Ovary (tissue), 9 donors: ENCODE measurements around the gene SREBF2. TPM values are rescaled to one million over a fixed set of nuclear protein-coding genes. Genes with fewer than 3 reads are reported as not detected.
"Not testable (repeated sequence)": the region's sequence is repeated elsewhere in the genome, so short reads cannot be mapped to it uniquely, and the experiment has no call there.

Experiments
- DNase-seq, 5 donors: peaks; one replicate each; pipeline ENCODE4 v3.0.0-alpha.2; 2019 to 2020
- H3K27ac ChIP-seq, 2 donors: fragments of 200-600 bp; one replicate each; pipeline versions ENCODE4 v1.5.1 to v1.8.0; 2019 to 2022
- H3K27me3 ChIP-seq: fragments of 200-600 bp; one replicate; pipeline ENCODE4 v1.8.0; 2022
- H3K36me3 ChIP-seq: fragments of 200-600 bp; sonication (generic); one replicate; pipeline ENCODE4 v1.5.1; 2019
- H3K4me1 ChIP-seq: one replicate; pipeline ENCODE4 v1.8.1; 2013; ENCODE audit warnings: mild to moderate bottlenecking, moderate library complexity; ENCODE audit not compliant: insufficient read depth
- H3K4me3 ChIP-seq: fragments of 200-600 bp; sonication (generic); one replicate; pipeline ENCODE4 v1.5.1; 2017
- H3K9me3 ChIP-seq, 2 donors: fragments of 200-600 bp in 1 of 2; sonication (generic) in 1 of 2; one replicate each; pipeline versions ENCODE4 v1.5.1 to v1.8.1; 2013 to 2019; ENCODE audit warnings: mild to moderate bottlenecking in 1 of 2, moderate library complexity in 1 of 2
- CTCF ChIP-seq, 3 donors: fragments of 450-650 bp in 2 of 3; fragments of 200-600 bp in 1 of 3; IDR thresholded peaks; one replicate each; pipeline versions ENCODE4 v1.5.1 to v1.8.0; 2016 to 2022; ENCODE audit warnings: antibody characterized with exemption in 3 of 3, mild to moderate bottlenecking in 1 of 3
- EP300 ChIP-seq: sonication (generic); formaldehyde crosslinking; IDR thresholded peaks from one replicate; pipeline ENCODE4 v1.6.1; 2017; ENCODE audit warnings: antibody characterized with exemption
- POLR2A ChIP-seq: fragments of 450-650 bp; IDR thresholded peaks from one replicate; pipeline ENCODE4 v1.6.1; 2017; ENCODE audit warnings: antibody characterized with exemption, mild to moderate bottlenecking, moderate library complexity
- WGBS, 3 donors: extraction: QIAGEN DNeasy Blood & Tissue Kit in 1 of 3; methylation state at CpG; one replicate each; pipeline versions ENCODE4 v1.1.5 to v1.1.7; 2013 to 2017; 5-methylcytosine and 5-hydroxymethylcytosine counted together
- intact Hi-C, 4 donors: fragments of 100-400 bp; cut with DNase I; formaldehyde crosslinking; loops; one replicate each; pipeline versions ENCODE4 v1.11.0 to v1.15.1; 2022 to 2023
- polyA plus RNA-seq, 2 donors: library from polyadenylated mRNA; stranded (reverse); fragments of 200-250 nt in 1 of 2; fragments of 350-450 nt in 1 of 2; fragmentation: Illumina TruSeq in 1 of 2; extraction: RNeasy Lipid Tissue Mini Kit (QIAGEN cat#74804) in 1 of 2; gene quantifications; one replicate each; pipeline ENCODE4 v1.2.3, GENCODE V29; 2013 to 2014
- total RNA-seq, 7 donors: library from RNA; depleted of rRNA in 2 of 7; stranded (reverse); fragments of >200 nt in 2 of 7; fragmentation: NEBNext Ultra II Directional in 3 of 7; extraction: Animal tissue kit (Norgen Biotek cat#: 25700) in 3 of 7; gene quantifications; one replicate each; pipeline versions ENCODE4 v1.1.0 to v1.2.4, GENCODE V29; 2016 to 2023
- donor health status: DM: no; HTN: no; CAD: no; lungs with moderate emphysema.
- donor health status: DM: no; HTN: no; CAD: no.
- donor health status: Bipolar disorder and iron deficiency.
- donor health status: DM: yes; HTN: yes; CAD: no.
- donor health status: DM: no; HTN: no; CAD: no.
- donor health status: DM: yes; HTN: yes; CAD: no.

Gene SREBF2
- total and polyA plus RNA-seq, 9 donors, result 29.2 to 215 (median 74.1) TPM

DNA sequence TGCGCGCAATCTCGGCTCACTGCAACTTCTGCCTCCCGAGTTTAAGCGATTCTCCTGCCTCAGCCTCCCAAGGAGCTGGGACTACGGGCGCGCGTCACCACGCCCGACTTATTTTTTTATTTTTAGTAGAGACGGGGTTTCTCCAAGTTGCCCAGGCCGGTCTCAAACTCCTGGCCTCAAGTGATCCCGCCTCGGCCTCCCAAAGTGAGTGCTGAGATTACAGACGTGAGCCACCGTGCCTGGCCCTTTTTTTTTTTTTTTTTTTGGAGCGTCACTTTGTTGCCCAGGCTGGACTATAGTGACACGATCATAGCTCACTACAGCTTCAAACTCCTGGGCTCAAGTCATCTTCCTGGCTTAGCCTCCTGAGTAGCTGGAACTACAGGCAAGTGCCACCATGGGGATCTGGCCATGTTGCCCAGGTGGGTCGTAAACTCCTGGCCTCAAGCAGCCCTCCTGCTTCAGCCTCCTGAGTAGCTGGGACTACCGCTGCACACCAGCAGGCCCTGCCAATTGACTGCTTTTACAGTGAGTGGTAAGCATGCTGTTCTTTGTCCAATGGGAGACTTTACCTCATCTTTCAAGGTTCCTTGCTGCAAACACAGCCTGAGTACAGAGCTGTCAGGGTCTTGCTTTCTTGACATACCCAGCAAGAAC lies 114.6 kb downstream of the SREBF2 start:
- TF ChIP-seq CTCF (IDR thresholded peaks at IDR 0.05) (no peak), EP300 (no peak)
- Histone ChIP-seq H3K4me1 (peaks cover 4% of the 10 kb centered on the region), H3K36me3 (no peaks in the 10 kb centered on the region), H3K27ac (no peak overlapping the region), H3K27me3 (no peaks in the 10 kb centered on the region), H3K4me3 (peak overlapping the region; percentile 76), H3K9me3 (no peaks in the 10 kb centered on the region)
- intact Hi-C loops, result loop anchor here in 2 of 4 donors (10.0 kb wide), 1 partner anchor 123 kb away; no protein-coding TSS in a partner anchor
- 64 to 75% (median 69%) methylated on average over 21 of the region's 21 CpGs for WGBS, 3 donors
- peak in 1 of 5 donors; percentile 37 for DNase-seq

GRCh38 chr22:41948142-41948541 lies 115.2 kb downstream of the SREBF2 start:
- H3K9me3 ChIP-seq, result no peaks in the 10 kb centered on the region
- H3K27ac ChIP-seq, result no peak overlapping the region
- no peak for DNase-seq
- no peaks in the 10 kb centered on the region for H3K27me3 ChIP-seq
- TF ChIP-seq CTCF (IDR thresholded peaks at IDR 0.05) (no peak), EP300 (no peak), POLR2A (no peak)
- H3K36me3 ChIP-seq, result no peaks in the 10 kb centered on the region
- H3K4me1 ChIP-seq, result peaks cover 4% of the 10 kb centered on the region
- no peak overlapping the region for H3K4me3 ChIP-seq
- 89 to 93% (median 92%) methylated on average over 2 of the region's 2 CpGs for WGBS, 3 donors
- intact Hi-C loops, result loop anchor here in 2 of 4 donors (10.0 kb wide), 1 partner anchor 123 kb away; no protein-coding TSS in a partner anchor

GRCh38 chr22:41948928-41949296 lies 116.0 kb downstream of the SREBF2 start:
- not testable (repeated sequence) for DNase-seq, H3K4me3 ChIP-seq
- intact Hi-C loops, result loop anchor here in 2 of 4 donors (10.0 kb wide), 1 partner anchor 124 kb away; no protein-coding TSS in a partner anchor

DNA sequence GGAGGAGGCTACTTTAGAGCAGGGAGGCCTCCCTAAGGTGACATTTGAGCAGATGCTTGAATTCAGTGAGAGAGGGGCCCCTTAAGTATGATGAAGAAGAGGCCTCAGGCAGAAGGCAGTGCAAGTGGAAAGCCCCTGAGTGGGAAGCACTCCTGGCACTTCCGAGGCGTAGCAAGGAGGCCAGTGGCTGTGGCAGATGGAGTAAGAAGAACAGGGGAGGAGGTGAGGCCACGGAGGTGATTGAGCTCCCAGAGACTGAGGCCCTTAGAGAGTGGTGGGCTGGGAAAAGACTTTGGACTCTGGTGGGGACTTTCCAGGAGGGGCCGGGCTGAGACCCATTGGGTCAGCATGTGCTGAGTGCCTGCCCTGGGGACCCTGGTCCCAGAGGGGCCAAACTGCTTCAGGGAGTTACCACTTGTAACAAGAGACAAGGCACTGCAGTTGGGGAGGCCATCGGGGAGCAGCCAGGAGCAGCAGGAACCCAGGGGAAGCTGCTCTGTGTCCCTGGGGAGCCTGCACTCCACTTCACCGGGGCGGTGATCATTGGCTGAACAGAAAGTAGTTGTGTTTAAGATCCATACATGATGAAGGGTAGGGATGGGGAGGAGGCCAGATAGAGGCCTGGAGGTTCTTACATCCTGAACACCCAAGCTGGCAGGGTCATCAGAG lies 116.5 kb downstream of the SREBF2 start:
- no peak overlapping the region for H3K4me3 ChIP-seq
- TF ChIP-seq CTCF (IDR thresholded peaks at IDR 0.05) (no peak), EP300 (no peak), POLR2A (no peak)
- intact Hi-C loops, result loop anchor here in 2 of 4 donors (10.0 kb wide), 1 partner anchor 125 kb away; no protein-coding TSS in a partner anchor
- H3K36me3 ChIP-seq, result no peaks in the 10 kb centered on the region
- WGBS, 3 donors, result 85 to 92% (median 90%) methylated on average over 7 of the region's 7 CpGs
- H3K27me3 ChIP-seq, result no peaks in the 10 kb centered on the region
- no peak overlapping the region for H3K27ac ChIP-seq
- DNase-seq, result no peak
- peaks cover 4% of the 10 kb centered on the region for H3K4me1 ChIP-seq
- H3K9me3 ChIP-seq, result no peaks in the 10 kb centered on the region

More at GRCh38 chr22:41948928-41949296, 116.0 kb downstream of the SREBF2 start:
- H3K27ac ChIP-seq, H3K27me3 ChIP-seq, H3K36me3 ChIP-seq, H3K4me1 ChIP-seq, H3K9me3 ChIP-seq: not testable (repeated sequence)
- 84 to 89% (median 86%) methylated on average over 8 of the region's 8 CpGs for WGBS, 3 donors
